Measurements from ENCODE around the gene KCNC3.

- no peak for TF ChIP-seq BHLHE40 (IDR thresholded peaks at IDR 0.05; ENCODE audit: borderline replicate concordance in 1 of 2, low read depth in 2 of 2, low read length in 1 of 2)
- TF ChIP-seq, protein P1, sequence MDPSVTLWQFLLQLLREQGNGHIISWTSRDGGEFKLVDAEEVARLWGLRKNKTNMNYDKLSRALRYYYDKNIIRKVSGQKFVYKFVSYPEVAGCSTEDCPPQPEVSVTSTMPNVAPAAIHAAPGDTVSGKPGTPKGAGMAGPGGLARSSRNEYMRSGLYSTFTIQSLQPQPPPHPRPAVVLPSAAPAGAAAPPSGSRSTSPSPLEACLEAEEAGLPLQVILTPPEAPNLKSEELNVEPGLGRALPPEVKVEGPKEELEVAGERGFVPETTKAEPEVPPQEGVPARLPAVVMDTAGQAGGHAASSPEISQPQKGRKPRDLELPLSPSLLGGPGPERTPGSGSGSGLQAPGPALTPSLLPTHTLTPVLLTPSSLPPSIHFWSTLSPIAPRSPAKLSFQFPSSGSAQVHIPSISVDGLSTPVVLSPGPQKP (IDR thresholded peaks at IDR 0.05; ENCODE audit: low read depth, low read length): no peak
- no peak for TF ChIP-seq EGR1 (IDR thresholded peaks at IDR 0.05; ENCODE audit: borderline replicate concordance in 1 of 2, low read depth in 2 of 2, low read length in 2 of 2)
- no peak for TF ChIP-seq EP300 (IDR thresholded peaks at IDR 0.05; ENCODE audit: borderline replicate concordance in 1 of 2, control insufficient read depth in 1 of 2, low read depth in 2 of 2, low read length in 2 of 2)
- no peak for TF ChIP-seq EZH2 (IDR thresholded peaks at IDR 0.05; ENCODE audit: borderline replicate concordance, control insufficient read depth, low read depth, low read length)
- no peak for TF ChIP-seq SREBF2 (IDR thresholded peaks at IDR 0.05; ENCODE audit: low read length)
- no peak for TF ChIP-seq JUND (IDR thresholded peaks at IDR 0.05; ENCODE audit: low read depth, low read length)
- TF ChIP-seq, protein P2, sequence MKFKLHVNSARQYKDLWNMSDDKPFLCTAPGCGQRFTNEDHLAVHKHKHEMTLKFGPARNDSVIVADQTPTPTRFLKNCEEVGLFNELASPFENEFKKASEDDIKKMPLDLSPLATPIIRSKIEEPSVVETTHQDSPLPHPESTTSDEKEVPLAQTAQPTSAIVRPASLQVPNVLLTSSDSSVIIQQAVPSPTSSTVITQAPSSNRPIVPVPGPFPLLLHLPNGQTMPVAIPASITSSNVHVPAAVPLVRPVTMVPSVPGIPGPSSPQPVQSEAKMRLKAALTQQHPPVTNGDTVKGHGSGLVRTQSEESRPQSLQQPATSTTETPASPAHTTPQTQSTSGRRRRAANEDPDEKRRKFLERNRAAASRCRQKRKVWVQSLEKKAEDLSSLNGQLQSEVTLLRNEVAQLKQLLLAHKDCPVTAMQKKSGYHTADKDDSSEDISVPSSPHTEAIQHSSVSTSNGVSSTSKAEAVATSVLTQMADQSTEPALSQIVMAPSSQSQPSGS (IDR thresholded peaks at IDR 0.05; ENCODE audit: low read length): no peak
- no peak for TF ChIP-seq CHD2 (IDR thresholded peaks at IDR 0.05; ENCODE audit: borderline replicate concordance, low read depth, low read length)
- TF ChIP-seq POLR2A (IDR thresholded peaks at IDR 0.05; ENCODE audit: low read depth, low read length): no peak
- no peak for TF ChIP-seq HDAC2 (IDR thresholded peaks at IDR 0.05)
- TF ChIP-seq RAD21 (IDR thresholded peaks at IDR 0.05; ENCODE audit: insufficient read depth, low read depth, low read length): no peak
- no peak for TF ChIP-seq RFX5 (IDR thresholded peaks at IDR 0.05; ENCODE audit: low read depth, low read length)
Measured at GRCh38 chr19:50292216-50292827, 36.9 kb downstream of the KCNC3 start.
